ENCODE results near the gene EXOC4.
"Not testable (repeated sequence)": the region's sequence is repeated elsewhere in the genome, so short reads cannot be mapped to it uniquely, and the experiment has no call there.

GRCh38 chr7:133779538-133779937 lies 526.7 kb downstream of the EXOC4 start:
- TF ChIP-seq CTCF (IDR thresholded peaks at IDR 0.05 in 4 of 5, conservative IDR thresholded peaks at IDR 0.05 in 1 of 5); POLR2A (IDR thresholded peaks at IDR 0.05): not testable (repeated sequence)

Measured in gastrocnemius medialis (tissue), 4 donors.